ENCODE measurements around the gene TRH.
"Not testable (repeated sequence)": the region's sequence is repeated elsewhere in the genome, so short reads cannot be mapped to it uniquely, and the experiment has no call there.

TRH gene

DNA sequence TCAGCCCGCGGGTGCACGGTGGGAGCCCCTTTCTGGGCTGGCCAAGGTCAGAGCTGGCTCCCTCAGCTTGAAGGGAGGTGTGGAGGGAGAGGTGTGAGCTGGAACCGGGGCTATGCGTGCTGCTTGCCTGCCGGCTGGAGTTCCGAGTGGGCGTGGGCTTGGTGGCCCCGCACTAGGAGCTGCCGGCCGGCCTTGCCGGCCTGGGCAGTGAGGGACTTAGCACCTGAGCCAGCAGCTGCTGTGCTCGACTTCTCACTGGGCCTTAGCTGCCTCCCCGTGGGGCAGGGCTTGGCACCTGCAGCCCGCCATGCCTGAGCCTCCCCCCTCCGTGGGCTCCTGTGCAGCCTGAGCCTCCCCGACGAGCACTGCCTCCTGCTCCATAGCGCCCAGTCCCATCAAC lies 36.0 kb downstream of the TRH start:
- no peak for DNase-seq (ENCODE audit: low read depth in 2 of 2)

DNA sequence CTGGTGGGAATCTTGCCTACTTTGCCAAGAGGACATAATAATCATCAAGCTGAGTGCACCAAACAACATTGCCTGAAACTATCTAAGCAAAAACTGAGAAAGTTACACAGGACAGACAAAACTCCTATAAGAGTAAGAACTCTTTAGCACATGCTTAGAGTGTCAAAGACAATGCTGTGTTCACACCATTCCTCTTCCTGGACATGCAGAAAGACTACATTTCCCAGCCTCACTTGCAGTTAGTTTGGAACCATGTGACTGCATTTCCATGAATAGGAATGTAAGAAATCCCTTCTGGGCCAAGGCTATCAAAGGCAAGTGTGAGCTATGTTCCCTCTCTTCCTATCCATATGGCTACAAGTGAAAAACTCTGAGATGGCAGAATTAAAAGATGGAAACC lies 37.6 kb downstream of the TRH start:
- DNase-seq (ENCODE audit: low read depth in 2 of 2): not testable (repeated sequence)

DNA sequence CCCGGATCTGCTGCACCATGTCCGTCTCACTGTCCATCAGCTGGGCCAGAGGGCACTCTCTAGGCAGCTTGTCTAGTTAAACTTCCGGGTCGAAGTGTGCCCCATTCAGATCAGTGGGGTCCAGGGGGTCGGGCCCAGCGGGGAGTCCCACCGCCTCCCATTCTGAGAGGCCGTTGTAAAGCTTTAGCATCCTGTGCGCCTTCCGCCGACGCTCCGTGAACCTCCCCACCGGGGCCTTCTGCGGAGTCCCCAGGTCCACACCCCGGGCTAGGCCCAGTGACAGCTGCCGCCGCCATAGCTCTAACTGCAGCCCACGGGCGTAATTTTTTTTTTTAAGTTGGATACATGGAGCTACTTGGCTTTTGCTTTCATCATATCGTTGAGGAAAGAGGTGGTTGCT lies 38.7 kb downstream of the TRH start:
- DNase-seq (ENCODE audit: low read depth in 2 of 2): not testable (repeated sequence)

DNA sequence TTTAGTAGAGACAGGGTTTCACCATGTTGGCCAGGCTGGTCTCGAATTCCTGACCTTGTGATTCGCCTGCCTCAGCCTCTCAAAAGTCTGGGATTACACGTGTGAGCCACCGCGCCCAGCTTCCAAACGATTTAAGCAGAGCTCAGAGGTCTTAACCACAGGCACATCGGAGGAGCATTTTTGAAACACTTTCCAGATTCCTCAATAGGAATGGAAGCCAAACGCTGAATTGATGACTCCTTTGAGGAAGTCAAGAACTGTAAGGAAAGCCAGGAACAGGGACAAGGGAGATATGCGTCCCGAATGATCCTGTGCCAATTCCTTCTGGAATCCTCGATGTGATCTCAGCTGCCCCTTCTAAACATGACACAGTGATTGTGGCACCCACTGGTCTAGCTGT lies 40.0 kb downstream of the TRH start:
- DNase-seq (ENCODE audit: low read depth in 2 of 2): no peak

DNA sequence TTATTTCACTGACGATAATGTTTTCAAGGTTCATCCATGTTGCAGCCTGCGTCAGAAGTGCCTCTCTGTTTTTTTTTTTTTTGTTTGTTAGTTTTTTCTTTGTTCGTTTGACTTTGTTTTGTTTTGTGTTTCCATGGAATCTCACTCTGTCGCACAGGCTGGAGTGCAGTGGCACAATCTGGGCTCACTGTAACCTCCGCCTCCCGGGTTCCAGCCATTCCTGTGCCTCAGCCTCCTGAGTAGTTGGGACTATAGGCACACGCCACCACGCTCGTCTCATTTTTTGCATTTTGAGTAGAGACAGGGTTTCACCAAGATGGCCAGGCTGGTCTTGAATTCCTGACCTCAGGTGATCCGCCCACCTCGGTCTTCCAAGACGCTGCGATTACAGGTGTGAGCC lies 43.1 kb downstream of the TRH start:
- not testable (repeated sequence) for DNase-seq (ENCODE audit: low read depth in 2 of 2)

DNA sequence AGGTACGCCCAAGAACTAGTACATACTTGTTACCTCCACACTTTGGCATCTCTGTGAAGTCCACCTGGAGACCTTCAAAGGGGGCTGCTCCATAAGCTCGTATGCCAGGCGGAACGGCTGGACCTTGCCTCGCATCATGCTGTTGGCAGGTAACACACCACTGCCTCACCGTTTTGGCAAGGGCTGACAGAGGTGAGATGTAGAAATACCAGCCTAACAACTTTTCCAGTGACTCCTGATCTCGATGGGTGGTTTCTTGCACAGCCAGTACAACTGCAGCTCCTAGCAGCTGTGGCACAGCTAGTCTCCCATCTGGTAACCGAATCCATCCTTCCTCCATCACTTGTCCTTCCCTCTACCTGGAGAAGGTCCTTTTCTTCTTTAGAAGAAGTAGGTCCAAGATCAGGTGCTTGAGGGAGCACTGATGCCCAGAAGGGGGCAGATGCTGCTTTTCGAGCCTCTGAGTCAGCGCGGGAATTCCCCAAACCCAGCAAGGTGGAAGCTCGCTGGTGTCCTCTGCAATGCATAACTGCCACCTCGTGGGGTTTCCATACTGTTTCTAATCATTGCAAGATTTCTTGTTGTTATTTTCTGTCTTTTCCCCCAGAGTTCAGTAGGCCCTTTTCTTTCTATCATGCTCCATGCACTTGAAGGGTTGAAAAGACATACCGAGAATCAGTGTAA lies 51.8 kb downstream of the TRH start:
- not testable (repeated sequence) for DNase-seq (ENCODE audit: low read depth in 2 of 2)

DNA sequence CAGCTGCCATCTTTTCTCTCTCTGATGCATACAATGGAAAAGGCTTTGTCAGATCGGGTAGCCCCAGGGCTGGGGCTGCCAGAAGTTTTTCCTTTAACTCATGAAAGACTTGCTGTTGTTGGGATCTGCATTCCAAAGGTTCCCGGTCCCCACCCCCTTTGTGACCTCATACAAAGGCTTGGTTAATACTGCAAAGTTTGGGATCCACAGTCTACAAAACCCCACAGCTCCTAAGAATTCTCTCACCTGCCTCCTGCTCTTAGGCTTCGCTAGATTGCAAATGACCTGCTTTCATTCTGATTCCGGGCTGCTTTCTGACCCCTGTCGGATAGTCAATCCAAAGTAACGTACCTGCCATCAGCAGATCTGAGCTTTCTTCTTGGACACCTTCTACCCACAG lies 52.9 kb downstream of the TRH start:
- not testable (repeated sequence) for DNase-seq (ENCODE audit: low read depth in 2 of 2)
